H9 (cell line): ENCODE data around the gene TERC. TPM values are rescaled to one million over a fixed set of nuclear protein-coding genes. Genes with fewer than 3 reads are reported as not detected.

Source experiments
- DNase-seq: peaks from one replicate; pipeline ENCODE4 v3.0.0-alpha.2; 2017
- H2AFZ ChIP-seq: one replicate; pipeline ENCODE4 v1.6.1; 2013; ENCODE audit warnings: mild to moderate bottlenecking, low read length, control low read depth, moderate library complexity
- H2AK5ac ChIP-seq: 2 replicates; pipeline ENCODE4 v1.6.1; 2013; ENCODE audit warnings: low read length, control low read depth, mixed read lengths; ENCODE audit not compliant: insufficient read length
- H2BK120ac ChIP-seq: one replicate; pipeline ENCODE4 v1.6.1; 2013; ENCODE audit warnings: low read depth, mild to moderate bottlenecking, low read length, control low read depth, inconsistent platforms; ENCODE audit not compliant: poor library complexity, severe bottlenecking
- H2BK12ac ChIP-seq: 2 replicates; pipeline ENCODE4 v1.6.1; 2013; ENCODE audit warnings: low read length, control low read depth, mixed read lengths, low read depth; ENCODE audit not compliant: insufficient read length
- H2BK15ac ChIP-seq: 2 replicates; pipeline ENCODE4 v1.6.1; 2013; ENCODE audit warnings: low read depth, low read length, control low read depth
- H2BK20ac ChIP-seq: one replicate; pipeline ENCODE4 v1.6.1; 2013; ENCODE audit warnings: low read depth, mild to moderate bottlenecking, low read length, control low read depth, inconsistent platforms; ENCODE audit not compliant: poor library complexity, severe bottlenecking
- H2BK5ac ChIP-seq: 2 replicates; pipeline ENCODE4 v1.6.1; 2013; ENCODE audit warnings: low read length, control low read depth, mixed read lengths; ENCODE audit not compliant: insufficient read length
- H3K14ac ChIP-seq: 2 replicates; pipeline ENCODE4 v1.6.1; 2013; ENCODE audit warnings: low read length, control low read depth; ENCODE audit not compliant: insufficient read depth
- H3K18ac ChIP-seq: 2 replicates; pipeline ENCODE4 v1.6.1; 2013; ENCODE audit warnings: low read depth, mild to moderate bottlenecking, mixed read lengths, low read length, control low read depth; ENCODE audit not compliant: insufficient read length
- H3K23ac ChIP-seq: 2 replicates; pipeline ENCODE4 v1.6.1; 2013; ENCODE audit warnings: low read length, control low read depth, mixed read lengths, low read depth; ENCODE audit not compliant: insufficient read length
- H3K23me2 ChIP-seq: 2 replicates; pipeline ENCODE4 v1.6.1; 2013; ENCODE audit warnings: low read depth, mild to moderate bottlenecking, mixed read lengths, low read length, control low read depth; ENCODE audit not compliant: insufficient read length, poor library complexity, severe bottlenecking
- H3K27ac ChIP-seq: 2 replicates; pipeline ENCODE4 v1.5.1; 2013; ENCODE audit warnings: low read length, control low read depth, mixed read lengths, low read depth; ENCODE audit not compliant: insufficient read length
- H3K27me3 ChIP-seq: 2 replicates; pipeline ENCODE4 v1.6.1; 2013; ENCODE audit warnings: low read length, control low read depth, inconsistent platforms; ENCODE audit not compliant: insufficient read depth
- H3K4ac ChIP-seq: 2 replicates; pipeline ENCODE4 v1.6.1; 2013; ENCODE audit warnings: low read depth, mild to moderate bottlenecking, control low read depth, inconsistent platforms, low read length, moderate library complexity
- H3K4me1 ChIP-seq: 2 replicates; pipeline ENCODE4 v1.6.1; 2013; ENCODE audit warnings: low read length, control low read depth, inconsistent platforms; ENCODE audit not compliant: insufficient read depth
- H3K4me2 ChIP-seq: 2 replicates; pipeline ENCODE4 v1.6.1; 2013; ENCODE audit warnings: low read length, control low read depth, mixed read lengths; ENCODE audit not compliant: insufficient read length, insufficient read depth
- H3K56ac ChIP-seq: 2 replicates; pipeline ENCODE4 v1.6.1; 2013; ENCODE audit warnings: low read depth, mild to moderate bottlenecking, mixed read lengths, low read length, control low read depth; ENCODE audit not compliant: insufficient read length
- H3K79me1 ChIP-seq: 2 replicates; pipeline ENCODE4 v1.6.1; 2013; ENCODE audit warnings: low read depth, mild to moderate bottlenecking, moderate library complexity, low read length, control low read depth, inconsistent platforms; ENCODE audit not compliant: insufficient read depth, poor library complexity, severe bottlenecking
- H3K79me2 ChIP-seq: 2 replicates; pipeline ENCODE4 v1.6.1; 2013; ENCODE audit warnings: low read length, control low read depth, inconsistent platforms; ENCODE audit not compliant: insufficient read depth
- H3K9ac ChIP-seq: 2 replicates; pipeline ENCODE4 v1.6.1; 2013; ENCODE audit warnings: low read length, control low read depth, mixed read lengths; ENCODE audit not compliant: insufficient read length; ENCODE audit errors: extremely low read depth
- H3K9me3 ChIP-seq: one replicate; pipeline ENCODE4 v1.6.1; 2013; ENCODE audit warnings: low read depth, low read length, inconsistent platforms; ENCODE audit not compliant: control insufficient read depth
- H3T11ph ChIP-seq: one replicate; pipeline ENCODE4 v1.6.1; 2013; ENCODE audit warnings: mild to moderate bottlenecking, low read length, control low read depth, inconsistent platforms
- H4K20me1 ChIP-seq: one replicate; pipeline ENCODE4 v1.6.1; 2013; ENCODE audit not compliant: control insufficient read depth, insufficient read length, insufficient read depth
- H4K5ac ChIP-seq: 2 replicates; pipeline ENCODE4 v1.6.1; 2013; ENCODE audit warnings: low read depth, mild to moderate bottlenecking, mixed read lengths, low read length, control low read depth; ENCODE audit not compliant: insufficient read length
- H4K8ac ChIP-seq: replicated peaks from 2 replicates; pipeline ENCODE4 v1.6.1; 2013; ENCODE audit warnings: low read length, control low read depth, mixed read lengths, low read depth; ENCODE audit not compliant: insufficient read length
- H4K91ac ChIP-seq: 2 replicates; pipeline ENCODE4 v1.6.1; 2013; ENCODE audit warnings: low read depth, mild to moderate bottlenecking, moderate library complexity, mixed read lengths, low read length, control low read depth; ENCODE audit not compliant: insufficient read length
- H3K27ac Mint-ChIP-seq, 3 experiments: 2 replicates in 2 of 3; 3 replicates in 1 of 3; pipeline ENCODE4 v1.8.0; 2020 to 2021; ENCODE audit warnings: mixed read lengths in 3 of 3, mild to moderate bottlenecking in 1 of 3, moderate library complexity in 1 of 3
- H3K27me3 Mint-ChIP-seq: 2 replicates; pipeline ENCODE4 v1.8.0; 2021; ENCODE audit warnings: low read depth, mild to moderate bottlenecking, moderate library complexity, mixed read lengths
- H3K36me3 Mint-ChIP-seq, 3 experiments: 2 replicates in 2 of 3; 3 replicates in 1 of 3; pipeline ENCODE4 v1.8.0; 2020 to 2021; ENCODE audit warnings: low read depth in 3 of 3, mixed read lengths in 3 of 3; ENCODE audit not compliant: insufficient read depth in 1 of 3
- H3K4me1 Mint-ChIP-seq, 2 experiments: 2 replicates each; pipeline ENCODE4 v1.8.0; 2020; ENCODE audit warnings: mixed read lengths in 2 of 2
- H3K4me3 Mint-ChIP-seq, 2 experiments: 2 replicates in 1 of 2; 3 replicates in 1 of 2; pipeline ENCODE4 v1.8.0; 2020 to 2021; ENCODE audit warnings: mild to moderate bottlenecking in 2 of 2, mixed read lengths in 2 of 2, moderate library complexity in 1 of 2
- H3K9me3 Mint-ChIP-seq, 2 experiments: 2 replicates in 1 of 2; 3 replicates in 1 of 2; pipeline ENCODE4 v1.8.0; 2020; ENCODE audit warnings: mild to moderate bottlenecking in 2 of 2, mixed read lengths in 2 of 2, moderate library complexity in 1 of 2
- WGBS: extraction: QIAGEN DNeasy Blood & Tissue Kit; methylation state at CpG from one replicate; pipeline ENCODE4 v1.1.7; 2013; ENCODE audit warnings: missing lambda C conversion rate, low lambda C conversion rate, mixed read lengths; ENCODE audit not compliant: insufficient read length; ENCODE audit errors: extremely low coverage; 5-methylcytosine and 5-hydroxymethylcytosine counted together
- total RNA-seq: library from RNA; stranded (reverse); gene quantifications from 2 replicates; pipeline ENCODE4 v1.2.1, GENCODE V29; 2021
- TF ChIP-seq, protein P1 (sequence below): fragments of 200-600 bp; sonication (generic); conservative IDR thresholded peaks from 3 replicates; pipeline ENCODE4 v1.8.0; 2021; ENCODE audit warnings: antibody characterized with exemption, mild to moderate bottlenecking

Gene TERC
- total RNA-seq, 1 experiment from 2014 or later, result 14.1 TPM

DNA sequence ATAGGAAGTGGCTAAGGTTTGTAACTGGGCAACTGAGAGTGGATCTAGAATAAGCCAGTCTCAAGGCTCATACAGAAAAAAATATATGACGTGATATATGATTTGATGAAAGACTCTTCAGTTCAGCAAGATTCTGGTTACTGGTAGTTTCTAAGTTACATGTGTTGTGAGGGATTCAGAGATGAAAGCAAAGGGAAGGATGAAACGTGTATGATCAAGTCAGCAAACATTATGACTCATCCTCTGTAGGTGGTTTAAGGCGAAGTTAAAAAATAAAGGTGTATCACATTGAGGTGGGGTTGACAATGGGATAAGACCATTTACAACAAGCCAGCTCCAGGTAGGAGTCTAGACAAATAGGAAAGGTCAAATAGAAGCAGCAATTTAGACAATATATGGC, 16.2 kb downstream of the TERC start:
- no peak overlapping the region for H3K27ac ChIP-seq
- no peak overlapping the region for H3K4ac ChIP-seq
- no peak for DNase-seq
- H3K36me3 Mint-ChIP-seq, result no peaks in the 10 kb centered on the region
- H3K18ac ChIP-seq, result no peak overlapping the region
- TF ChIP-seq, protein P1, sequence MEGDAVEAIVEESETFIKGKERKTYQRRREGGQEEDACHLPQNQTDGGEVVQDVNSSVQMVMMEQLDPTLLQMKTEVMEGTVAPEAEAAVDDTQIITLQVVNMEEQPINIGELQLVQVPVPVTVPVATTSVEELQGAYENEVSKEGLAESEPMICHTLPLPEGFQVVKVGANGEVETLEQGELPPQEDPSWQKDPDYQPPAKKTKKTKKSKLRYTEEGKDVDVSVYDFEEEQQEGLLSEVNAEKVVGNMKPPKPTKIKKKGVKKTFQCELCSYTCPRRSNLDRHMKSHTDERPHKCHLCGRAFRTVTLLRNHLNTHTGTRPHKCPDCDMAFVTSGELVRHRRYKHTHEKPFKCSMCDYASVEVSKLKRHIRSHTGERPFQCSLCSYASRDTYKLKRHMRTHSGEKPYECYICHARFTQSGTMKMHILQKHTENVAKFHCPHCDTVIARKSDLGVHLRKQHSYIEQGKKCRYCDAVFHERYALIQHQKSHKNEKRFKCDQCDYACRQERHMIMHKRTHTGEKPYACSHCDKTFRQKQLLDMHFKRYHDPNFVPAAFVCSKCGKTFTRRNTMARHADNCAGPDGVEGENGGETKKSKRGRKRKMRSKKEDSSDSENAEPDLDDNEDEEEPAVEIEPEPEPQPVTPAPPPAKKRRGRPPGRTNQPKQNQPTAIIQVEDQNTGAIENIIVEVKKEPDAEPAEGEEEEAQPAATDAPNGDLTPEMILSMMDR, result no peak
- no CpG with 5 or more reads among the region's 3 CpGs for WGBS
- H3K27me3 Mint-ChIP-seq, result no peaks in the 10 kb centered on the region; the same call in 1 of the 2 replicates
- H4K20me1 ChIP-seq, result no peaks in the 10 kb centered on the region
- H2BK15ac ChIP-seq, result no peak overlapping the region
- no peak overlapping the region for H3K9ac ChIP-seq
- H3K27me3 ChIP-seq, result no peaks in the 10 kb centered on the region
- no peaks in the 10 kb centered on the region for H3K23me2 ChIP-seq
- H3K27ac Mint-ChIP-seq, result no peak overlapping the region
- H2AK5ac ChIP-seq, result no peak overlapping the region
- H3K79me1 ChIP-seq, result no peaks in the 10 kb centered on the region
- H3K4me1 Mint-ChIP-seq, result peaks cover 7 to 12% of the 10 kb centered on the region in 2 experiments
- H2AFZ ChIP-seq, result no peak overlapping the region
- no peak overlapping the region for H4K91ac ChIP-seq
- no peak overlapping the region for H2BK12ac ChIP-seq
- H3K14ac ChIP-seq, result no peak overlapping the region
- no peak overlapping the region for H3K4me3 Mint-ChIP-seq
- no peak overlapping the region for H2BK5ac ChIP-seq
- H3K23ac ChIP-seq, result no peak overlapping the region
- no peaks in the 10 kb centered on the region for H3K4me1 ChIP-seq
- H4K8ac ChIP-seq, result no peak overlapping the region
- no peak overlapping the region for H3T11ph ChIP-seq
- H2BK20ac ChIP-seq, result no peak overlapping the region
- no peak overlapping the region for H4K5ac ChIP-seq
- no peaks in the 10 kb centered on the region for H3K9me3 Mint-ChIP-seq
- H3K79me2 ChIP-seq, result no peaks in the 10 kb centered on the region
- H3K56ac ChIP-seq, result no peak overlapping the region
- H3K4me2 ChIP-seq, result no peak overlapping the region
- H3K9me3 ChIP-seq, result no peaks in the 10 kb centered on the region
- H2BK120ac ChIP-seq, result no peak overlapping the region
